IMR-90 (cell line): ENCODE measurements around the gene CYCS. TPM values are rescaled to one million over a fixed set of nuclear protein-coding genes. Genes with fewer than 3 reads are reported as not detected.

Source experiments
- ATAC-seq: fragments of 200-7000 bp; cut with Tn5 transposase; 2 replicates; pipeline ENCODE4 v1.9.1; 2020; ENCODE audit warnings: low read depth, mild to moderate bottlenecking, moderate library complexity
- BruUV-seq: library from RNA; stranded (reverse); fragments of 400-500 nt; replicated peaks from 2 replicates; lab custom pipeline; 2021; lab: Mats Ljungman, UMichigan
- CTCF ChIA-PET: fragments of 300-600 bp; formaldehyde crosslinking; extraction: SDS; loops from one replicate; lab custom pipeline; 2021; ENCODE audit warnings: antibody characterized with exemption; lab: Yijun Ruan, JAX
- POLR2A ChIA-PET: fragments of 300-600 bp; sonication (Branson Sonifier 250); formaldehyde crosslinking; loops from one replicate; lab custom pipeline; 2022; ENCODE audit warnings: antibody characterized with exemption; ENCODE audit not compliant: unreplicated experiment; lab: Charles Lee
- DNase-seq: peaks from one replicate; pipeline ENCODE4 v3.0.0; 2013
- H2AFZ ChIP-seq: replicated peaks from 2 replicates; pipeline ENCODE3; 2013; ENCODE audit warnings: low read length, mild to moderate bottlenecking; ENCODE audit not compliant: poor library complexity
- H2AK5ac ChIP-seq: 2 replicates; pipeline ENCODE4 v1.6.1; 2013; ENCODE audit warnings: low read depth, low read length, inconsistent platforms
- H2AK9ac ChIP-seq: replicated peaks from 2 replicates; pipeline ENCODE3; 2013; ENCODE audit warnings: mild to moderate bottlenecking, low read depth, low read length, moderate library complexity; ENCODE audit not compliant: poor library complexity
- H2BK120ac ChIP-seq: 2 replicates; pipeline ENCODE4 v1.6.1; 2013; ENCODE audit warnings: low read depth, low read length, inconsistent platforms
- H2BK15ac ChIP-seq: 3 replicates; pipeline ENCODE4 v1.6.1; 2013; ENCODE audit warnings: low read depth, low read length, inconsistent platforms
- H2BK20ac ChIP-seq: 2 replicates; pipeline ENCODE4 v1.6.1; 2013; ENCODE audit warnings: low read depth, mild to moderate bottlenecking, inconsistent platforms, low read length, moderate library complexity
- H2BK5ac ChIP-seq: 2 replicates; pipeline ENCODE4 v1.6.1; 2013; ENCODE audit warnings: mild to moderate bottlenecking, low read depth, low read length, inconsistent platforms; ENCODE audit not compliant: poor library complexity, severe bottlenecking
- H3K14ac ChIP-seq: replicated peaks from 2 replicates; pipeline ENCODE4 v1.6.1; 2013; ENCODE audit warnings: low read depth, low read length, inconsistent platforms
- H3K18ac ChIP-seq: 2 replicates; pipeline ENCODE4 v1.6.1; 2013; ENCODE audit warnings: low read depth, low read length, control low read depth
- H3K23ac ChIP-seq: 2 replicates; pipeline ENCODE4 v1.6.1; 2013; ENCODE audit warnings: low read depth, low read length, inconsistent platforms
- H3K27ac ChIP-seq: 2 replicates; pipeline ENCODE4 v1.5.1; 2013; ENCODE audit warnings: mild to moderate bottlenecking, control low read depth, low read length; ENCODE audit not compliant: insufficient read depth
- H3K27me3 ChIP-seq: 2 replicates; pipeline ENCODE4 v1.6.1; 2013; ENCODE audit warnings: low read length; ENCODE audit not compliant: control insufficient read depth, insufficient read depth
- H3K36me3 ChIP-seq: 2 replicates; pipeline ENCODE4 v1.6.1; 2013; ENCODE audit warnings: low read length, mixed read lengths; ENCODE audit not compliant: control insufficient read depth, insufficient read depth
- H3K4ac ChIP-seq: 2 replicates; pipeline ENCODE4 v1.6.1; 2013; ENCODE audit warnings: low read depth, low read length, inconsistent platforms
- H3K4me1 ChIP-seq: 2 replicates; pipeline ENCODE4 v1.6.1; 2013; ENCODE audit warnings: low read length, mixed read lengths; ENCODE audit not compliant: control insufficient read depth, insufficient read depth
- H3K4me2 ChIP-seq: 2 replicates; pipeline ENCODE4 v1.6.1; 2013; ENCODE audit warnings: low read depth, mild to moderate bottlenecking, control low read depth, low read length, moderate library complexity
- H3K4me3 ChIP-seq: 2 replicates; pipeline ENCODE4 v1.5.1; 2013; ENCODE audit warnings: low read depth, mild to moderate bottlenecking, control low read depth, low read length, moderate library complexity; ENCODE audit not compliant: insufficient read depth
- H3K56ac ChIP-seq: 2 replicates; pipeline ENCODE4 v1.6.1; 2013; ENCODE audit warnings: low read length, inconsistent platforms; ENCODE audit not compliant: insufficient read depth; ENCODE audit errors: extremely low read depth
- H3K79me1 ChIP-seq, 2 experiments: 2 replicates each; pipeline ENCODE4 v1.6.1; 2013; ENCODE audit warnings: low read length in 2 of 2, inconsistent platforms in 1 of 2, low read depth in 1 of 2
- H3K9ac ChIP-seq: 2 replicates; pipeline ENCODE4 v1.6.1; 2013; ENCODE audit warnings: low read depth, low read length, control low read depth
- H3K9me1 ChIP-seq: 2 replicates; pipeline ENCODE4 v1.6.1; 2013; ENCODE audit warnings: low read length, inconsistent platforms; ENCODE audit not compliant: insufficient read depth
- H3K9me3 ChIP-seq: 2 replicates; pipeline ENCODE4 v1.6.1; 2013; ENCODE audit warnings: low read length; ENCODE audit not compliant: control insufficient read depth, insufficient read depth
- H4K20me1 ChIP-seq: 2 replicates; pipeline ENCODE4 v1.6.1; 2013; ENCODE audit warnings: low read length, inconsistent platforms; ENCODE audit not compliant: insufficient read depth
- H4K5ac ChIP-seq: 2 replicates; pipeline ENCODE4 v1.6.1; 2013; ENCODE audit warnings: mild to moderate bottlenecking, low read depth, low read length, control low read depth
- H4K8ac ChIP-seq, 2 experiments: 2 replicates each; pipeline ENCODE4 v1.6.1; 2013; ENCODE audit warnings: low read depth in 2 of 2, low read length in 2 of 2, control low read depth in 1 of 2, inconsistent platforms in 1 of 2
- H4K91ac ChIP-seq: 2 replicates; pipeline ENCODE4 v1.6.1; 2013; ENCODE audit warnings: low read depth, low read length, inconsistent platforms; ENCODE audit not compliant: insufficient read depth
- CEBPB ChIP-seq: IDR thresholded peaks from 2 replicates; pipeline ENCODE4 v1.6.1; 2012; ENCODE audit warnings: low read depth, low read length, improper control_type of control experiment
- CHD1 ChIP-seq: IDR thresholded peaks from 2 replicates; pipeline ENCODE4 v1.6.1; 2012; ENCODE audit warnings: low read depth, low read length, improper control_type of control experiment
- FOS ChIP-seq: fragments of 150-350 bp; IDR thresholded peaks from 2 replicates; pipeline ENCODE4 v1.6.1; 2016; ENCODE audit warnings: low read depth, low read length
- MAFK ChIP-seq: IDR thresholded peaks from 2 replicates; pipeline ENCODE4 v1.6.1; 2012; ENCODE audit warnings: low read depth, low read length, improper control_type of control experiment
- MAZ ChIP-seq: IDR thresholded peaks from 2 replicates; pipeline ENCODE4 v1.6.1; 2012; ENCODE audit warnings: low read depth, mild to moderate bottlenecking, low read length, improper control_type of control experiment, moderate library complexity, borderline replicate concordance
- MXI1 ChIP-seq: IDR thresholded peaks from 2 replicates; pipeline ENCODE4 v1.6.1; 2012; ENCODE audit warnings: low read depth, mild to moderate bottlenecking, low read length, moderate library complexity, borderline replicate concordance
- NFE2L2 ChIP-seq: fragments of 150-350 bp; IDR thresholded peaks from 2 replicates; pipeline ENCODE4 v1.6.1; 2016; ENCODE audit warnings: low read depth, mild to moderate bottlenecking, low read length
- POLR2A ChIP-seq: IDR thresholded peaks from 2 replicates; pipeline ENCODE4 v1.6.1; 2012; ENCODE audit warnings: mild to moderate bottlenecking, low read depth, low read length
- RAD21 ChIP-seq: IDR thresholded peaks from 2 replicates; pipeline ENCODE4 v1.6.1; 2012; ENCODE audit warnings: low read length, improper control_type of control experiment
- RCOR1 ChIP-seq: IDR thresholded peaks from 2 replicates; pipeline ENCODE4 v1.6.1; 2012; ENCODE audit warnings: mild to moderate bottlenecking, low read length, improper control_type of control experiment; ENCODE audit not compliant: insufficient replicate concordance
- RFX5 ChIP-seq: IDR thresholded peaks from 2 replicates; pipeline ENCODE4 v1.8.0; 2012; ENCODE audit warnings: low read depth, mild to moderate bottlenecking, low read length, moderate library complexity
- SMC3 ChIP-seq: fragments of 150-350 bp; IDR thresholded peaks from 2 replicates; pipeline ENCODE4 v1.6.1; 2016; ENCODE audit warnings: low read depth, mild to moderate bottlenecking, antibody characterized with exemption, low read length, moderate library complexity
- WGBS, 2 experiments: methylation state at CpG; one replicate each; pipeline versions ENCODE4 v1.1.5 to v1.1.7; 2013; ENCODE audit warnings: missing lambda C conversion rate in 2 of 2; ENCODE audit not compliant: insufficient read length in 1 of 2; ENCODE audit errors: extremely low coverage in 2 of 2; 5-methylcytosine and 5-hydroxymethylcytosine counted together
- dilution Hi-C: fragments of 300-500 bp; cut with HindIII; formaldehyde crosslinking; loops from one replicate; pipeline ENCODE4 v1.14.3; 2018; ENCODE audit warnings: low sequenced_read_pairs; ENCODE audit not compliant: unreplicated experiment
- in situ Hi-C: fragments of 300-500 bp; cut with MboI; formaldehyde crosslinking; loops from 3 replicates; pipeline ENCODE4 v1.14.3; 2019; ENCODE audit warnings: low sequenced_read_pairs, inconsistent platforms, mixed read lengths
- intact Hi-C: fragments of 100-400 bp; cut with micrococcal nuclease; formaldehyde crosslinking; loops from 2 replicates; pipeline ENCODE4 v1.10.0; 2022
- polyA plus RNA-seq, 3 experiments: library from polyadenylated mRNA; depleted of rRNA; stranded (reverse); fragments of >200 nt; gene quantifications; 2 replicates each; pipeline ENCODE4 v1.2.3, GENCODE V29; 2012; ENCODE audit warnings: low replicate concordance in 1 of 3
- total RNA-seq: library from RNA; depleted of rRNA; stranded (reverse); fragments of >200 nt; gene quantifications from 2 replicates; pipeline ENCODE4 v1.2.3, GENCODE V29; 2012
- TF ChIP-seq, protein P1 (sequence below): conservative IDR thresholded peaks from 2 replicates; pipeline ENCODE4 v1.5.1; 2012; ENCODE audit warnings: mild to moderate bottlenecking, low read depth, low read length, improper control_type of control experiment
- TF ChIP-seq, protein P2 (sequence below): fragments of 150-350 bp; IDR thresholded peaks from 2 replicates; pipeline ENCODE4 v1.6.1; 2016; ENCODE audit warnings: low read depth, mild to moderate bottlenecking, low read length, moderate library complexity, borderline replicate concordance
- TF ChIP-seq, protein P3 (sequence below): fragments of 150-350 bp; IDR thresholded peaks from 2 replicates; pipeline ENCODE4 v1.6.1; 2017; ENCODE audit warnings: mild to moderate bottlenecking, antibody characterized with exemption, low read length, low read depth

CYCS gene
- total and polyA plus RNA-seq, 2 of the 4 experiments (the other 2 are of a cell fraction), result 22.9 to 59.0 TPM

DNA sequence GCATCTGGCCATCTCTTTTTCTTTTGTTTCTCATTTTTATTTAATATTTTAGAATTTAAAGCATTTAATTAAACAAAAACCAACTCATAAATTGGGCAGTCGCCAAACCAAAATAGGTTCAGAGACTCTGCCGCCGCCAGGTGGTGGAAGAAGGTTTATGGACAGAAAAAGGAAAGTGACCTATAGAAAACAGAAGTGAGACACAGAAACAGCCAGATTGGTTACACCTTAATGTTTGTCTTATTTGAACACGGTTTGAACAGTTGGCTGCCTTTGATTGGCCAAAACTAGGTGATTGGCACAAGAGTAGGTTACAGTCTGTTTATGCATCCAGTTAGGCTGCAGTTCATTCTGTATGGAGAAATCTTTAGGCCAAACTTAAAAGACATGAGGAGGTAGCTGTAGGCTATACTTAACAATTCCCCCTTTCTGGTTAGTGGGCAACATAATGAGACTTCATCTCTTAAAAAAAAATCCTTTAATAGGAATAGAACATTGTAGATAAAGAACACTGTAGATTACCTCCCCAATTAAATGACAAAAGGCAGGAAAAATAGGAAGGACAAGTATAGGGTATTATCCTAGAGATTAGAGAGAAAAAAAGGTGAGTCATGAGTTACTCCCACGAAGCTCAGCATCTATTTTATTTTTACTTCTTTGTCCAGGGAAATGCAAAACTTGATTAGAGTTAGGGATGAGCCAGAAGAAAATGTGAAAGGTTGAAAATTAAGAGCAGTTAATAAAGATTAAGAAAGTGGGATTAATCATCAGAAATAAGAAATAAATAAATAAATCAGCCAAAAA is 23.9 kb upstream of the CYCS start:
- H4K91ac ChIP-seq, result no peak overlapping the region
- CTCF ChIA-PET, result no interaction called here
- no peak for ATAC-seq
- H3K27me3 ChIP-seq, result no peaks in the 10 kb centered on the region
- no peak overlapping the region for H3K56ac ChIP-seq
- in situ Hi-C loops (no loop called here), dilution Hi-C loops (no loop called here), intact Hi-C loops (no loop called here)
- H4K8ac ChIP-seq, result no peak overlapping the region
- peaks cover 4% of the 10 kb centered on the region; the same call in 1 of the 2 replicates for H3K36me3 ChIP-seq
- WGBS, 2 experiments, result 80% methylated on average over 1 of the region's 5 CpGs; no CpG with 5 or more reads in 1 of the 2 experiments
- no peaks in the 10 kb centered on the region for H3K79me1 ChIP-seq
- no peaks in the 10 kb centered on the region for H4K20me1 ChIP-seq
- H3K4me1 ChIP-seq, result no peaks in the 10 kb centered on the region
- H3K4me2 ChIP-seq, result no peak overlapping the region
- POLR2A ChIA-PET, result no interaction called here
- H2AK9ac ChIP-seq, result no peak overlapping the region
- no peak overlapping the region for H3K18ac ChIP-seq
- H4K5ac ChIP-seq, result no peak overlapping the region
- no peak overlapping the region for H2BK15ac ChIP-seq
- no peak overlapping the region for H3K4ac ChIP-seq
- no peak overlapping the region for H2AK5ac ChIP-seq
- no peaks in the 10 kb centered on the region for H3K9me3 ChIP-seq
- no peak overlapping the region for H3K14ac ChIP-seq
- H2AFZ ChIP-seq, result no peak overlapping the region
- H3K27ac ChIP-seq, result no peak overlapping the region
- no TSS peak for BruUV-seq
- DNase-seq, result no peak
- no peak overlapping the region for H3K9ac ChIP-seq
- H3K9me1 ChIP-seq, result 0 out of 2 replicates have a peak, but pooled peaks cover under 1% of the 10 kb centered on the region
- no peak overlapping the region for H2BK20ac ChIP-seq
- H2BK120ac ChIP-seq, result no peak overlapping the region
- no peak overlapping the region for H3K23ac ChIP-seq
- no peak overlapping the region for H2BK5ac ChIP-seq
- no peak overlapping the region for H3K4me3 ChIP-seq
- TF ChIP-seq MAFK (no peak), CEBPB (no peak), NFE2L2 (no peak), RCOR1 (no peak), RAD21 (no peak), POLR2A (no peak), MAZ (no peak), FOS (no peak), RFX5 (no peak), CHD1 (no peak), SMC3 (no peak), MXI1 (no peak)
- TF ChIP-seq, protein P1, sequence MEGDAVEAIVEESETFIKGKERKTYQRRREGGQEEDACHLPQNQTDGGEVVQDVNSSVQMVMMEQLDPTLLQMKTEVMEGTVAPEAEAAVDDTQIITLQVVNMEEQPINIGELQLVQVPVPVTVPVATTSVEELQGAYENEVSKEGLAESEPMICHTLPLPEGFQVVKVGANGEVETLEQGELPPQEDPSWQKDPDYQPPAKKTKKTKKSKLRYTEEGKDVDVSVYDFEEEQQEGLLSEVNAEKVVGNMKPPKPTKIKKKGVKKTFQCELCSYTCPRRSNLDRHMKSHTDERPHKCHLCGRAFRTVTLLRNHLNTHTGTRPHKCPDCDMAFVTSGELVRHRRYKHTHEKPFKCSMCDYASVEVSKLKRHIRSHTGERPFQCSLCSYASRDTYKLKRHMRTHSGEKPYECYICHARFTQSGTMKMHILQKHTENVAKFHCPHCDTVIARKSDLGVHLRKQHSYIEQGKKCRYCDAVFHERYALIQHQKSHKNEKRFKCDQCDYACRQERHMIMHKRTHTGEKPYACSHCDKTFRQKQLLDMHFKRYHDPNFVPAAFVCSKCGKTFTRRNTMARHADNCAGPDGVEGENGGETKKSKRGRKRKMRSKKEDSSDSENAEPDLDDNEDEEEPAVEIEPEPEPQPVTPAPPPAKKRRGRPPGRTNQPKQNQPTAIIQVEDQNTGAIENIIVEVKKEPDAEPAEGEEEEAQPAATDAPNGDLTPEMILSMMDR, result no peak
- TF ChIP-seq, protein P2, sequence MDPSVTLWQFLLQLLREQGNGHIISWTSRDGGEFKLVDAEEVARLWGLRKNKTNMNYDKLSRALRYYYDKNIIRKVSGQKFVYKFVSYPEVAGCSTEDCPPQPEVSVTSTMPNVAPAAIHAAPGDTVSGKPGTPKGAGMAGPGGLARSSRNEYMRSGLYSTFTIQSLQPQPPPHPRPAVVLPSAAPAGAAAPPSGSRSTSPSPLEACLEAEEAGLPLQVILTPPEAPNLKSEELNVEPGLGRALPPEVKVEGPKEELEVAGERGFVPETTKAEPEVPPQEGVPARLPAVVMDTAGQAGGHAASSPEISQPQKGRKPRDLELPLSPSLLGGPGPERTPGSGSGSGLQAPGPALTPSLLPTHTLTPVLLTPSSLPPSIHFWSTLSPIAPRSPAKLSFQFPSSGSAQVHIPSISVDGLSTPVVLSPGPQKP, result no peak
- TF ChIP-seq, protein P3, sequence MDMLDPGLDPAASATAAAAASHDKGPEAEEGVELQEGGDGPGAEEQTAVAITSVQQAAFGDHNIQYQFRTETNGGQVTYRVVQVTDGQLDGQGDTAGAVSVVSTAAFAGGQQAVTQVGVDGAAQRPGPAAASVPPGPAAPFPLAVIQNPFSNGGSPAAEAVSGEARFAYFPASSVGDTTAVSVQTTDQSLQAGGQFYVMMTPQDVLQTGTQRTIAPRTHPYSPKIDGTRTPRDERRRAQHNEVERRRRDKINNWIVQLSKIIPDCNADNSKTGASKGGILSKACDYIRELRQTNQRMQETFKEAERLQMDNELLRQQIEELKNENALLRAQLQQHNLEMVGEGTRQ, result no peak
